ENCODE data around the gene CDKN2A. TPM values are rescaled to one million over a fixed set of nuclear protein-coding genes. Genes with fewer than 3 reads are reported as not detected.

CDKN2A gene
- total and polyA plus RNA-seq, 9 of the 15 experiments (the other 6 are each of a cell fraction or from before 2014, with no cell fraction given), result not detected

DNA sequence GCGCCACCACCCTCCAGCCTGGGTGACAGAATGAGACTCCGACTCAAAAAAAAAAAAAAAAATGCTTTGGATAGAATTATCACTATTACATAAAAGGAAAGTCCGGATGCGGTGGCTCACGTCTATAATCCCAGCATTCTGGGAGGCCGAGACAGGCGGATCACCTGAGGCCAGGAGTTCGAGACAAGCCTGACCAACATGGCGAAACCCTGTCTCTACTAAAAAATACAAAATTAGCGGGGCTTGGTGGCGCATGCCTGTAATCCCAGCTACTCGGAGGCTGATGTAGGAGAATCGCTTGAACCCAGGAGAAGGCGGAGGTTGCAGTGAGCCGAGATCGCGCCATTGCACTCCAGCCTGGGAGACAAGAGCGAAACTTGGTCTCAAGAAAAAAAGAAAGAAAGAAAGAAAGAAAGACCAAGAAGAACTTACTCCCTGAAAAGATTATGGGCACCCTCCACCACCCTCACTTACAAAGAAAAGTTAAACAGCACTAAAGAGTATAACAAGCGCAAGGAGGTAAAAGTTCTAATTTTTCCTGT lies 17.8 kb downstream of the CDKN2A start:
- DNase-seq (ENCODE audit: extremely low read depth in 1 of 4, low spot score in 3 of 4), result no peak
- no CpG with 5 or more reads among the region's 19 CpGs for WGBS (ENCODE audit: insufficient coverage, low coverage, missing lambda C conversion rate)
- H3K27ac ChIP-seq (ENCODE audit: extremely low read depth, low read depth, low read length), result no peak overlapping the region
- BruUV-seq (replicated peaks), result no TSS peak
- H3K9ac ChIP-seq (ENCODE audit: insufficient read depth in 1 of 2, low read depth in 2 of 2, low read length in 2 of 2), result no peak overlapping the region
- no peaks in the 10 kb centered on the region for H4K20me1 ChIP-seq (replicated peaks; ENCODE audit: control insufficient read depth, insufficient read depth, low read length)
- intact Hi-C loops (cut with micrococcal nuclease), result no loop called here
- H3K27me3 ChIP-seq (ENCODE audit: control insufficient read depth in 2 of 2, insufficient read depth in 2 of 2, low read length in 2 of 2), result no peaks in the 10 kb centered on the region
- TF ChIP-seq LARP7 (IDR thresholded peaks at IDR 0.05) (no peak), NR3C1 (CRISPR knock-in tag; IDR thresholded peaks at IDR 0.05) (no peak), ZNF282 (CRISPR knock-in tag; IDR thresholded peaks at IDR 0.05) (no peak), ZNF780A (CRISPR knock-in tag; IDR thresholded peaks at IDR 0.05) (no peak), CHD2 (IDR thresholded peaks at IDR 0.05; ENCODE audit: low read depth, low read length) (no peak), DIDO1 (tag; IDR thresholded peaks at IDR 0.05; ENCODE audit: low read depth) (no peak), SMAD3 (CRISPR knock-in tag; conservative IDR thresholded peaks at IDR 0.05) (no peak)
- in situ Hi-C loops (cut with MboI), result no loop called here
- no peak for ATAC-seq
- H3K4me1 ChIP-seq (replicated peaks in 1 of 2; ENCODE audit: control insufficient read depth in 2 of 2, insufficient read depth in 2 of 2, low read length in 2 of 2), result no peaks in the 10 kb centered on the region
- CTCF ChIA-PET (ENCODE audit: low intra/inter-chr PET ratio), result no interaction called here
- no peaks in the 10 kb centered on the region for H3K79me2 ChIP-seq (ENCODE audit: control insufficient read depth, insufficient read depth, low read length)
- H3K9me3 ChIP-seq (replicated peaks; ENCODE audit: control insufficient read depth, insufficient read depth, low read depth, low read length), result no peaks in the 10 kb centered on the region
- no peak for FAIRE-seq
- no peak overlapping the region for H3K4me3 ChIP-seq
- no peaks in the 10 kb centered on the region for H3K9me1 ChIP-seq (ENCODE audit: control insufficient read depth, insufficient read depth, low read length)
- H3K36me3 ChIP-seq (ENCODE audit: control insufficient read depth, insufficient read depth, low read length), result no peaks in the 10 kb centered on the region
- no peak overlapping the region for H2AFZ ChIP-seq (ENCODE audit: low read depth, low read length)
- POLR2A ChIA-PET, result no interaction called here
- no peak overlapping the region for H3K4me2 ChIP-seq (ENCODE audit: insufficient read depth, low read length)

DNA sequence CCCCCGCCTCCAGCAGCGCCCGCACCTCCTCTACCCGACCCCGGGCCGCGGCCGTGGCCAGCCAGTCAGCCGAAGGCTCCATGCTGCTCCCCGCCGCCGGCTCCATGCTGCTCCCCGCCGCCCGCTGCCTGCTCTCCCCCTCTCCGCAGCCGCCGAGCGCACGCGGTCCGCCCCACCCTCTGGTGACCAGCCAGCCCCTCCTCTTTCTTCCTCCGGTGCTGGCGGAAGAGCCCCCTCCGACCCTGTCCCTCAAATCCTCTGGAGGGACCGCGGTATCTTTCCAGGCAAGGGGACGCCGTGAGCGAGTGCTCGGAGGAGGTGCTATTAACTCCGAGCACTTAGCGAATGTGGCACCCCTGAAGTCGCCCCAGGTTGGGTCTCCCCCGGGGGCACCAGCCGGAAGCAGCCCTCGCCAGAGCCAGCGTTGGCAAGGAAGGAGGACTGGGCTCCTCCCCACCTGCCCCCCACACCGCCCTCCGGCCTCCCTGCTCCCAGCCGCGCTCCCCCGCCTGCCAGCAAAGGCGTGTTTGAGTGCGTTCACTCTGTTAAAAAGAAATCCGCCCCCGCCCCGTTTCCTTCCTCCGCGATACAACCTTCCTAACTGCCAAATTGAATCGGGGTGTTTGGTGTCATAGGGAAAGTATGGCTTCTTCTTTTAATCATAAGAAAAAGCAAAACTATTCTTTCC lies 19.3 kb downstream of the CDKN2A start:
- CTCF ChIA-PET (ENCODE audit: low intra/inter-chr PET ratio), result no interaction called here
- no peak for FAIRE-seq
- Histone ChIP-seq H3K9ac (ENCODE audit: insufficient read depth in 1 of 2, low read depth in 2 of 2, low read length in 2 of 2) (no peak overlapping the region), H3K27ac (ENCODE audit: extremely low read depth, low read depth, low read length) (no peak overlapping the region), H3K9me3 (replicated peaks; ENCODE audit: control insufficient read depth, insufficient read depth, low read depth, low read length) (no peaks in the 10 kb centered on the region), H3K4me2 (ENCODE audit: insufficient read depth, low read length) (no peak overlapping the region), H4K20me1 (replicated peaks; ENCODE audit: control insufficient read depth, insufficient read depth, low read length) (no peaks in the 10 kb centered on the region), H3K9me1 (ENCODE audit: control insufficient read depth, insufficient read depth, low read length) (no peaks in the 10 kb centered on the region), H3K4me3 (no peak overlapping the region), H3K27me3 (ENCODE audit: control insufficient read depth in 2 of 2, insufficient read depth in 2 of 2, low read length in 2 of 2) (no peaks in the 10 kb centered on the region), H3K79me2 (ENCODE audit: control insufficient read depth, insufficient read depth, low read length) (no peaks in the 10 kb centered on the region), H3K36me3 (ENCODE audit: control insufficient read depth, insufficient read depth, low read length) (no peaks in the 10 kb centered on the region), H2AFZ (ENCODE audit: low read depth, low read length) (no peak overlapping the region), H3K4me1 (replicated peaks in 1 of 2; ENCODE audit: control insufficient read depth in 2 of 2, insufficient read depth in 2 of 2, low read length in 2 of 2) (no peaks in the 10 kb centered on the region)
- POLR2A ChIA-PET, result no interaction called here
- no peak for DNase-seq (ENCODE audit: extremely low read depth in 1 of 4, low spot score in 3 of 4)
- no CpG with 5 or more reads among the region's 51 CpGs for WGBS (ENCODE audit: insufficient coverage, low coverage, missing lambda C conversion rate)
- in situ Hi-C loops (cut with MboI) (no loop called here), intact Hi-C loops (cut with micrococcal nuclease) (no loop called here)
- BruUV-seq (replicated peaks), result no TSS peak
- ATAC-seq, result no peak
- TF ChIP-seq ZNF224 (CRISPR knock-in tag; IDR thresholded peaks at IDR 0.05) (no peak), MYBL2 (IDR thresholded peaks at IDR 0.05; ENCODE audit: low read depth) (no peak), MYBL2 (CRISPR knock-in tag; IDR thresholded peaks at IDR 0.05; ENCODE audit: borderline replicate concordance) (no peak), CBX5 (IDR thresholded peaks at IDR 0.05; ENCODE audit: borderline replicate concordance, low read depth) (no peak), PRMT5 (CRISPR knock-in tag; IDR thresholded peaks at IDR 0.05) (no peak)
- TF ChIP-seq, protein P1, sequence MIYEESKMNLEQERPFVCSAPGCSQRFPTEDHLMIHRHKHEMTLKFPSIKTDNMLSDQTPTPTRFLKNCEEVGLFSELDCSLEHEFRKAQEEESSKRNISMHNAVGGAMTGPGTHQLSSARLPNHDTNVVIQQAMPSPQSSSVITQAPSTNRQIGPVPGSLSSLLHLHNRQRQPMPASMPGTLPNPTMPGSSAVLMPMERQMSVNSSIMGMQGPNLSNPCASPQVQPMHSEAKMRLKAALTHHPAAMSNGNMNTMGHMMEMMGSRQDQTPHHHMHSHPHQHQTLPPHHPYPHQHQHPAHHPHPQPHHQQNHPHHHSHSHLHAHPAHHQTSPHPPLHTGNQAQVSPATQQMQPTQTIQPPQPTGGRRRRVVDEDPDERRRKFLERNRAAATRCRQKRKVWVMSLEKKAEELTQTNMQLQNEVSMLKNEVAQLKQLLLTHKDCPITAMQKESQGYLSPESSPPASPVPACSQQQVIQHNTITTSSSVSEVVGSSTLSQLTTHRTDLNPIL (CRISPR knock-in tag; IDR thresholded peaks at IDR 0.05), result no peak

All from K562 (cell line).